ENCODE measurements around the gene SYPL2. TPM values are rescaled to one million over a fixed set of nuclear protein-coding genes. Genes with fewer than 3 reads are reported as not detected.
A peak's percentile ranks its signal among the peaks of the same experiment; 100 is the strongest.

Gene SYPL2
- total and polyA plus RNA-seq, 2 of the 8 experiments (the other 6 are each of a cell fraction or from before 2014, with no cell fraction given) = 1.5 TPM

DNA sequence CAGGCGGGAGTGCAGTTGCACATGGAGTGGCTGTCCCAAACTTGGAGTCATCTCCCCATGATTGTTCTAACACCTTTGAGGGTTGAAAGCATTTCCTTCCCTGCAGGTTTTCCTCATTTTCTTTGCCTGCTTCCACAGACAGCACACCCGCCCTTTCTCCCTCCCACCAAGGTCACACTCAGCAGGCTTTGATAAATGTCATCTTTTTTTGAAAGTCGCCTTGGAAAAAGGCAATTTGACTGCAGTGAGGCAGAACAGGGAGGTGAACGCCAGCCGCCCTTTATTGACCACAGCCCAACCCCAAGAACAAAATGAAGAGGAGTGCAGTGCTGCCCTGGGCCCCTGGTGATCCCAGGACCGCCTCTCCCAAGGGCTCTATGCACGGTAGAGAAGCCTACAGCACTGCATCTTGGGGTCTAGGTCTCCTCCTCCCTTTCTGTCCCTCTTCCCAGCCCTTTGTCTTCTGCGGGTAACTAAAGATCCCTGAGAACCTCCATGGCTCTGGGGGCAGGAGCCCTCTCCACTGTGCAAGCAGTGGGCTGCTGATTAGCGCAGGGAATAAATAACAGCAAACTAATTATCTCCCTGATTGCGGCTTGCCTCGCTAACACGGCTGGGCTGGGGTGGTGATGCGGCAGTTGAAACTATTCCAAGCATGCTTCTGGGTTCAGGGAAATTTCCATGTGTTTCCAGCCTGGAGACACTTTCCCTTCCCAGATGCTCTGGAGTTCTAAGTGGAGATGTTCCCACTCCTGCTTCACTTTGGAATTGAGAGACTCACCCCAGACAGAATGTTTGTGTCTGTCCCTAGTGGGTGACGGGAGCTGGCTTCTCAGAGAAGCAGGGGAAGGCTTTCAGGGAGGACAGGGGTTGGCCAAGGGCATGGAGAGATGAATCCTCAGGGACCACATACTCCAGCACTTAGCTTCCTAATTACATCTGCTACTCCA, 54.9 kb downstream of the SYPL2 start:
- Histone ChIP-seq H3K9ac (replicated peaks in 1 of 4; ENCODE audit: extremely low read depth in 1 of 4, low read depth in 3 of 4, low read length in 3 of 4) (no peak overlapping the region), H3K27me3 (replicated peaks in 1 of 4; ENCODE audit: control insufficient read depth in 3 of 4, extremely low read depth in 1 of 4, insufficient read depth in 3 of 4, low read length in 3 of 4) (0 out of 7 replicates have a peak, but pooled peaks cover 0 to 2% (median 0%) of the 10 kb centered on the region in 4 experiments), H2AFZ (ENCODE audit: low read length) (0 out of 2 replicates have a peak overlapping the region, but pooled peaks have one; percentile 8), H3K79me2 (ENCODE audit: control insufficient read depth in 1 of 2, insufficient read depth in 2 of 2, low read length in 2 of 2) (no peaks in the 10 kb centered on the region), H3K36me3 (ENCODE audit: control insufficient read depth in 2 of 4, insufficient read depth in 4 of 4, low read length in 3 of 4) (no peaks in the 10 kb centered on the region), H3K27ac (ENCODE audit: low read depth, low read length) (no peak overlapping the region), H3K14ac (ENCODE audit: insufficient read length) (no peak overlapping the region), H3K18ac (ENCODE audit: extremely low read depth, low read length) (no peak overlapping the region), H4K8ac (ENCODE audit: extremely low read depth, insufficient read depth, low read length) (peak overlapping the region; percentile 45; the same call in 1 of the 2 replicates), H2BK15ac (ENCODE audit: low read length) (no peak overlapping the region), H2BK12ac (ENCODE audit: low read depth, low read length) (no peak overlapping the region), H3K79me1 (ENCODE audit: low read depth, low read length) (no peaks in the 10 kb centered on the region), H3K23ac (ENCODE audit: insufficient read length) (no peak overlapping the region), H2AK5ac (ENCODE audit: low read depth, low read length) (no peak overlapping the region), H2BK120ac (replicated peaks; ENCODE audit: low read depth, low read length) (no peak overlapping the region), H3K9me3 (ENCODE audit: insufficient read depth in 2 of 2, low read depth in 1 of 2, low read length in 1 of 2) (no peaks in the 10 kb centered on the region), H3K56ac (replicated peaks; ENCODE audit: insufficient read length, low read depth, low read length) (no peak overlapping the region), H3K23me2 (ENCODE audit: low read depth, low read length) (no peaks in the 10 kb centered on the region), H4K91ac (replicated peaks; ENCODE audit: insufficient read length, low read length) (no peak overlapping the region), H3K4ac (replicated peaks; ENCODE audit: insufficient read length, low read depth, low read length) (no peak overlapping the region), H4K20me1 (replicated peaks in 1 of 2; ENCODE audit: control insufficient read depth in 1 of 2, insufficient read depth in 2 of 2, low read length in 2 of 2) (no peaks in the 10 kb centered on the region), H3K4me2 (ENCODE audit: insufficient read depth in 1 of 2, low read depth in 2 of 2, low read length in 2 of 2) (no peak overlapping the region), H3K4me1 (replicated peaks in 1 of 4; ENCODE audit: control insufficient read depth in 3 of 4, insufficient read depth in 4 of 4, low read length in 3 of 4) (no peaks in the 10 kb centered on the region), H2BK5ac (ENCODE audit: low read depth, low read length) (no peak overlapping the region), H3K4me3 (ENCODE audit: extremely low read depth in 1 of 4, insufficient read depth in 2 of 4, low read depth in 3 of 4, low read length in 4 of 4) (no peak overlapping the region), H4K5ac (ENCODE audit: insufficient read length, low read depth, low read length) (no peak overlapping the region), H2BK20ac (ENCODE audit: low read length) (no peak overlapping the region)
- TF ChIP-seq, protein P1, sequence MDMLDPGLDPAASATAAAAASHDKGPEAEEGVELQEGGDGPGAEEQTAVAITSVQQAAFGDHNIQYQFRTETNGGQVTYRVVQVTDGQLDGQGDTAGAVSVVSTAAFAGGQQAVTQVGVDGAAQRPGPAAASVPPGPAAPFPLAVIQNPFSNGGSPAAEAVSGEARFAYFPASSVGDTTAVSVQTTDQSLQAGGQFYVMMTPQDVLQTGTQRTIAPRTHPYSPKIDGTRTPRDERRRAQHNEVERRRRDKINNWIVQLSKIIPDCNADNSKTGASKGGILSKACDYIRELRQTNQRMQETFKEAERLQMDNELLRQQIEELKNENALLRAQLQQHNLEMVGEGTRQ (IDR thresholded peaks at IDR 0.05; ENCODE audit: low read length) = no peak
- TF ChIP-seq SRF (IDR thresholded peaks at IDR 0.05; ENCODE audit: low read depth, low read length) (no peak), RFX5 (IDR thresholded peaks at IDR 0.05; ENCODE audit: borderline replicate concordance, low read depth, low read length) (no peak), ATF2 (IDR thresholded peaks at IDR 0.05; ENCODE audit: low read length) (no peak)
- ChIA-PET CTCF (ENCODE audit: partially characterized antibody) (interaction anchor here (0.7 to 43.7 kb wide), 6 partner anchors 9 to 26 kb away, joined by 3 to 1755 read pairs (median 350); partner anchors contain the start of genes AMIGO1, ATXN7L2, CYB561D1 and GPR61), POLR2A (ENCODE audit: partially characterized antibody) (interaction anchor here (1.7 kb wide), 1 partner anchor 60 kb away, joined by 3 read pairs; no protein-coding TSS in a partner anchor)
- FAIRE-seq (no peak), DNase-seq (ENCODE audit: low read depth in 1 of 2, low spot score in 2 of 2) (no peak)
- WGBS, 2 experiments (ENCODE audit: extremely low coverage in 1 of 2, insufficient coverage in 1 of 2, insufficient read length in 1 of 2, insufficient replicate concordance in 2 of 2, low coverage in 1 of 2, low lambda C conversion rate in 2 of 2, missing lambda C conversion rate in 1 of 2) = 83% methylated on average over 14 of the region's 14 CpGs; no CpG with 5 or more reads in 1 of the 2 experiments
